Fibroblast of lung (primary cell): Measurements from ENCODE around the gene NECAB3.

ENCODE experiments used
- CTCF ChIP-seq, 2 donors: IDR thresholded peaks in 1 of 2; conservative IDR thresholded peaks in 1 of 2; 1 replicate in 1 of 2; 2 replicates in 1 of 2; pipeline ENCODE4 v1.5.1; 2011 to 2012; ENCODE audit warnings: low read length in 2 of 2, control low read depth in 1 of 2, inconsistent platforms in 1 of 2, low read depth in 1 of 2, mild to moderate bottlenecking in 1 of 2
- EZH2 ChIP-seq: IDR thresholded peaks from 2 replicates; pipeline ENCODE4 v1.5.1; 2012; ENCODE audit warnings: low read length, control low read depth, mild to moderate bottlenecking; ENCODE audit errors: missing control alignments

GRCh38 chr20:33660035-33660684 is 14.1 kb downstream of the NECAB3 start:
- TF ChIP-seq CTCF (conservative IDR thresholded peaks at IDR 0.05 in 1 of 2, IDR thresholded peaks at IDR 0.05 in 1 of 2; ENCODE audit: low read depth in 1 of 2, low read length in 2 of 2) (no peak), EZH2 (no peak)
